Measurements from ENCODE around the gene ATL3.
"Not testable (repeated sequence)": the region's sequence is repeated elsewhere in the genome, so short reads cannot be mapped to it uniquely, and the experiment has no call there.

Gene ATL3

GRCh38 chr11:63619967-63620366 lies 51.2 kb downstream of the ATL3 start:
- DNase-seq (ENCODE audit: low read depth), result no peak

GRCh38 chr11:63617686-63618085 lies 53.5 kb downstream of the ATL3 start:
- DNase-seq (ENCODE audit: low read depth), result not testable (repeated sequence)

GRCh38 chr11:63616953-63617352 lies 54.2 kb downstream of the ATL3 start:
- no peak for DNase-seq (ENCODE audit: low read depth)

GRCh38 chr11:63614136-63614671 lies 57.0 kb downstream of the ATL3 start, which contains the start of gene PLAAT3:
Gene PLAAT3 (minus strand): TSS chr11:63614433. CDS start chr11:63614014, 419 bp downstream.
- peak; percentile 11 for DNase-seq (ENCODE audit: low read depth)

GRCh38 chr11:63613517-63614135 lies 57.5 kb downstream of the ATL3 start:
- peak; percentile 13 for DNase-seq (ENCODE audit: low read depth)

GRCh38 chr11:63612181-63612580 lies 59.0 kb downstream of the ATL3 start:
- DNase-seq (ENCODE audit: low read depth), result no peak

GRCh38 chr11:63611395-63611747 lies 59.8 kb downstream of the ATL3 start:
- no peak for DNase-seq (ENCODE audit: low read depth)

- no peak for DNase-seq (ENCODE audit: low read depth)
These were observed 60.4 kb downstream of the ATL3 start for GRCh38 chr11:63610604-63611394.

GRCh38 chr11:63609971-63610580 lies 61.1 kb downstream of the ATL3 start:
- no peak for DNase-seq (ENCODE audit: low read depth)

GRCh38 chr11:63609536-63609935 lies 61.6 kb downstream of the ATL3 start:
- DNase-seq (ENCODE audit: low read depth), result no peak

GRCh38 chr11:63608353-63609345 lies 62.5 kb downstream of the ATL3 start:
- no peak for DNase-seq (ENCODE audit: low read depth)

GRCh38 chr11:63603180-63603518 lies 68.0 kb downstream of the ATL3 start:
- DNase-seq (ENCODE audit: low read depth), result no peak

GRCh38 chr11:63602290-63603179 lies 68.6 kb downstream of the ATL3 start:
- DNase-seq (ENCODE audit: low read depth), result not testable (repeated sequence)

GRCh38 chr11:63599211-63600122 lies 71.7 kb downstream of the ATL3 start:
- no peak for DNase-seq (ENCODE audit: low read depth)

GRCh38 chr11:63598556-63598955 lies 72.6 kb downstream of the ATL3 start:
- DNase-seq (ENCODE audit: low read depth), result no peak

GRCh38 chr11:63595296-63595695 lies 75.9 kb downstream of the ATL3 start:
- no peak for DNase-seq (ENCODE audit: low read depth)

- no peak for DNase-seq (ENCODE audit: low read depth)
These were observed 78.2 kb downstream of the ATL3 start for GRCh38 chr11:63592975-63593395.

GRCh38 chr11:63590024-63590788 lies 81.0 kb downstream of the ATL3 start:
- DNase-seq (ENCODE audit: low read depth), result no peak

- DNase-seq (ENCODE audit: low read depth), result no peak
These were observed 82.2 kb downstream of the ATL3 start for GRCh38 chr11:63589000-63589399.
